ENCODE results near the gene DUS1L.

The DUS1L gene

GRCh38 chr17:82014971-82015310 is 50.7 kb downstream of the DUS1L start:
- Histone ChIP-seq H3K9me3 (no peaks in the 10 kb centered on the region), H3K27me3 (no peaks in the 10 kb centered on the region), H3K36me3 (peaks cover 0 to 45% (median 21%) of the 10 kb centered on the region in 3 donors), H3K27ac (no peak overlapping the region), H3K4me1 (peaks cover 0 to 14% (median 0%) of the 10 kb centered on the region in 4 donors), H3K4me3 (no peak overlapping the region)
- intact Hi-C loops (cut with DNase I; ENCODE audit: low total_unique reads), result no loop called here
- no peak for DNase-seq
- no peak for TF ChIP-seq CTCF (IDR thresholded peaks at IDR 0.05)

GRCh38 chr17:82014432-82014831 is 51.2 kb downstream of the DUS1L start:
- no peak overlapping the region for H3K4me3 ChIP-seq
- H3K27me3 ChIP-seq, result no peaks in the 10 kb centered on the region
- peaks cover 0 to 48% (median 21%) of the 10 kb centered on the region in 3 donors for H3K36me3 ChIP-seq
- H3K27ac ChIP-seq, result no peak overlapping the region
- no peaks in the 10 kb centered on the region for H3K9me3 ChIP-seq
- TF ChIP-seq CTCF (IDR thresholded peaks at IDR 0.05), result no peak
- peaks cover 0 to 14% (median 0%) of the 10 kb centered on the region in 4 donors for H3K4me1 ChIP-seq
- intact Hi-C loops (cut with DNase I; ENCODE audit: low total_unique reads), result no loop called here
- DNase-seq, result no peak

- intact Hi-C loops (cut with DNase I; ENCODE audit: low total_unique reads), result no loop called here
- no peak for DNase-seq
- Histone ChIP-seq H3K4me1 (peaks cover 0 to 14% (median 0%) of the 10 kb centered on the region in 4 donors), H3K27ac (peak overlapping the region in 1 of 2 donors; percentile 22), H3K4me3 (no peak overlapping the region), H3K36me3 (peaks cover 0 to 50% (median 18%) of the 10 kb centered on the region in 3 donors), H3K27me3 (no peaks in the 10 kb centered on the region), H3K9me3 (no peaks in the 10 kb centered on the region)
- no peak for TF ChIP-seq CTCF (IDR thresholded peaks at IDR 0.05)
Observed at GRCh38 chr17:82013772-82014321, 51.8 kb downstream of the DUS1L start.

- Histone ChIP-seq H3K4me1 (peaks cover 0 to 17% (median under 1%) of the 10 kb centered on the region in 4 donors), H3K27ac (peak overlapping the region in 1 of 2 donors; percentile 22), H3K27me3 (no peaks in the 10 kb centered on the region), H3K36me3 (peaks cover 0 to 45% (median 13%) of the 10 kb centered on the region in 3 donors), H3K9me3 (no peaks in the 10 kb centered on the region), H3K4me3 (no peak overlapping the region)
- no peak for DNase-seq
- no peak for TF ChIP-seq CTCF (IDR thresholded peaks at IDR 0.05)
- intact Hi-C loops (cut with DNase I; ENCODE audit: low total_unique reads), result no loop called here
Observed at GRCh38 chr17:82013341-82013740, 52.3 kb downstream of the DUS1L start.

- H3K27me3 ChIP-seq, result no peaks in the 10 kb centered on the region
- peaks cover 0 to 39% (median 10%) of the 10 kb centered on the region in 3 donors for H3K36me3 ChIP-seq
- no peaks in the 10 kb centered on the region for H3K9me3 ChIP-seq
- no peak for TF ChIP-seq CTCF (IDR thresholded peaks at IDR 0.05)
- H3K4me3 ChIP-seq, result no peak overlapping the region
- no peak for DNase-seq
- intact Hi-C loops (cut with DNase I; ENCODE audit: low total_unique reads), result no loop called here
- H3K4me1 ChIP-seq, result peaks cover 0 to 22% (median 5%) of the 10 kb centered on the region in 4 donors
- H3K27ac ChIP-seq, result peak overlapping the region in 1 of 2 donors; percentile 22
Observed at GRCh38 chr17:82012640-82013295, 52.8 kb downstream of the DUS1L start.

Measured in tibial artery (tissue), 4 donors.